Measurements from ENCODE around the gene CCDC88B.
"Not testable (repeated sequence)": the region's sequence is repeated elsewhere in the genome, so short reads cannot be mapped to it uniquely, and the experiment has no call there.

GRCh38 chr11:64323984-64324383 is 16.0 kb upstream of the CCDC88B start:
- TF ChIP-seq, protein P1, sequence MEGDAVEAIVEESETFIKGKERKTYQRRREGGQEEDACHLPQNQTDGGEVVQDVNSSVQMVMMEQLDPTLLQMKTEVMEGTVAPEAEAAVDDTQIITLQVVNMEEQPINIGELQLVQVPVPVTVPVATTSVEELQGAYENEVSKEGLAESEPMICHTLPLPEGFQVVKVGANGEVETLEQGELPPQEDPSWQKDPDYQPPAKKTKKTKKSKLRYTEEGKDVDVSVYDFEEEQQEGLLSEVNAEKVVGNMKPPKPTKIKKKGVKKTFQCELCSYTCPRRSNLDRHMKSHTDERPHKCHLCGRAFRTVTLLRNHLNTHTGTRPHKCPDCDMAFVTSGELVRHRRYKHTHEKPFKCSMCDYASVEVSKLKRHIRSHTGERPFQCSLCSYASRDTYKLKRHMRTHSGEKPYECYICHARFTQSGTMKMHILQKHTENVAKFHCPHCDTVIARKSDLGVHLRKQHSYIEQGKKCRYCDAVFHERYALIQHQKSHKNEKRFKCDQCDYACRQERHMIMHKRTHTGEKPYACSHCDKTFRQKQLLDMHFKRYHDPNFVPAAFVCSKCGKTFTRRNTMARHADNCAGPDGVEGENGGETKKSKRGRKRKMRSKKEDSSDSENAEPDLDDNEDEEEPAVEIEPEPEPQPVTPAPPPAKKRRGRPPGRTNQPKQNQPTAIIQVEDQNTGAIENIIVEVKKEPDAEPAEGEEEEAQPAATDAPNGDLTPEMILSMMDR (IDR thresholded peaks at IDR 0.05), result not testable (repeated sequence)
- not testable (repeated sequence) for TF ChIP-seq POLR2A (IDR thresholded peaks at IDR 0.05)

Measured in esophagus squamous epithelium (tissue), 4 donors.